Activated T-cell treated with anti-CD3 and anti-CD28 coated beads for 1 hour (primary cell): ENCODE results near the gene LITAF.

Source experiments
- DNase-seq: peaks from one replicate; pipeline ENCODE4 v3.0.0-alpha.2; 2020; ENCODE audit warnings: low read depth

Gene LITAF

GRCh38 chr16:11550791-11551498, 35.8 kb downstream of the LITAF start:
- DNase-seq: no peak

DNA sequence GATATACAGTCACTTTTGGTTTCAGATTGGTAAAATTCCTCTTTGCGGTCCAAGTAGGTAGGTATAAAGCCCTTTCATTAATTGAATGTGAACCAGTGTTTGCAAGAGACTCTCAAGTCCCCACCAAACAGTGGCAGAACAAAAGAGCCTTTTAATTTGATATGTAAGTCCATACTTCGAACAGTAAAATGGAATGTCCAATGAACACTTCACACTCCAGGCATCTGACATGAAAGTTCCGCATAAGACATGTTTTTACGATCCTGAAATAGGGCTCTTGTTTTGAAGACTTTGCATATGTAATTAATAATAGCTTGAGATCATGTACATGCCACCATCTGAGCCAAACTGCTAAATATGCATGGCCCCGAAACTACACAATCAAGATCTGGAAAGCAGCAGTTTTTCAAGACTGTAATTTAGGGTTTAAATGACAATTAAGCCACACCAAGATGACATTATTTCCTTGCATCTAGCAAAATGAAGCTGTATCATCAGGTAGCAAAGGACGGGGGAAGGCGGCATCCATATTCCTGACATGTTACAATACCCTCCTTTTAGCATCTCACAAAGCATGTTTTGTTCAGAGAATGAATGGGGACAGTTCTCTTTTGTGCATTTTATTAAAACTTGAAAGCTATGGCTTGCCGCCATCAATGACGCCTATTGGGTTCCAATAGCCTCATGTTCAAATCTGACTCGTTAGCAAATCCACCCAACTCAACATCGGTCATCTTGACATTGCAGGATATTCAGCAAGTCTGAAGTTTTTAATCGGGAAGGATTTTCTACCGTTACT, 39.4 kb downstream of the LITAF start:
- DNase-seq: no peak

- no peak for DNase-seq
Measured at GRCh38 chr16:11546608-11547061, 40.1 kb downstream of the LITAF start.

- no peak for DNase-seq
Measured at GRCh38 chr16:11543661-11544393, 42.9 kb downstream of the LITAF start.

DNA sequence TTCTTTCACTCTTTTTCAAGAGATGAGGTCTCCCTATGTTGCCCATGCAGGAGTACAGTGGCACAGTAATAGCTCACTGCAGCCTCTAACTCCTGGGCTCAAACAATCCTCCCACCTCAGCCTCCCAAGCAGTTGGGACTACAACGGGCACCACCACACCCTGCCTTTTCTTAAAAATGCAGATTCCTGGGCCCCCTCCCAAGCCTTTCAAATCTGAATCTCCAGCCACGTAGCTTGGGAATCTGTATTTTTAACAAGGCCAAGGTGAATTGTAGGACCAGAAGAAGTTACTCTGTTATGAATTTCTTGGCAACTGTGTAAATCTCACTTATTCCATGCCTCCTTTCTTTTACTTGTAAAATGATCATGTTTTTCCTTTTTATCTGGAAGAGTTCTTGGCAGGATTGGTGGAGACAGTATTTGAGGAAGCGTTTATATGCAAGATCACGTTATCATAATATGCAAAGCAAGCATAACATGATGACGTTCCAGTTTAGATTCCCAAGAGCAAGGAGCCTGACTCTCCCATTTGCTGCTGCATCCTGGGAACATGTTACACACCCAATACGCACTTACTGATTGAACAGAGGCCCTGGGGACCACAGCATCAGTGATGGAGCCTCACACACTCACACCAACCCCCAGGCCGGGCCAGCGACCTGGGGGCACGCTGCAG, 44.5 kb downstream of the LITAF start:
- no peak for DNase-seq

DNA sequence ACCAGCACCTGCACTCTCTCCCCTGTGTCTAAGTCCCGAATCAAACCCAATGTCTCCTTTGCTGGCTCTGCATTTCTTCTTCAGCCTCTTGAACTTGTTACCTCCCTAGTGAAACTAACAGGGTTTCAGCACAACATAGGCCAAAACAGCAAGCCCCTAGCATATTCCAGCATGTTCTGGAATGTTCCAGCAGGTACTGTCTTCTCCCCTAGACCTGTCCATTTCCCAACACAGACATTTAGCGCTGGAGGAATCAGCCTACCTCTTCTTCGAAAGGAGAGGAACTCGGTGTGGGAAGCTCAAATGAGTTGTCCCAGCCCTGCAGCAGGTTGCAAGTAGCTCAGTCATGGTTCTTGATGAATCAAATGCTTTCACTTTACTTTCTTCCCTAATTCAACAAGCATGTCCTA, 47.1 kb downstream of the LITAF start:
- no peak for DNase-seq

DNA sequence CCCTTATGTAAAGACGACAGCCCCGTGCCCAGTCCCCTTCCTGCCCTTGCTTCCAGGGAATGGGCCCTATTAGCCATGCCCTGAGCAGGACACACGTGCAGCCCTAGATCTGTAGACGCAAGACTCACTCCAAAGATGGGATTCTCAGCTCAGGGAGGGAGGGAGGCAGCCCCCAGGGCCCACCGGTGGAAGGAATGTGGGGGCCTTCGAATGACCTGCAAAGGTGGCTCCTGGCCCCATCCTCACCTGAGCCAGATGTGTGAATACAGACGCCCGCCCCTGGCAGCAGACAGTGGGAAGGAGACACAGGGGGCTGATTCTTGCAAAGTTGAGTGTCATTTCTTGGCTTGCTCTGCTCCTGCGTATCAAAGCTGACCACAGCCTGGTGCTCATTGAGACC, 47.8 kb downstream of the LITAF start:
- no peak for DNase-seq

- DNase-seq: no peak
Measured at GRCh38 chr16:11536104-11536866, 50.4 kb downstream of the LITAF start.

- DNase-seq: no peak
Measured at GRCh38 chr16:11535494-11535893, 51.2 kb downstream of the LITAF start.

DNA sequence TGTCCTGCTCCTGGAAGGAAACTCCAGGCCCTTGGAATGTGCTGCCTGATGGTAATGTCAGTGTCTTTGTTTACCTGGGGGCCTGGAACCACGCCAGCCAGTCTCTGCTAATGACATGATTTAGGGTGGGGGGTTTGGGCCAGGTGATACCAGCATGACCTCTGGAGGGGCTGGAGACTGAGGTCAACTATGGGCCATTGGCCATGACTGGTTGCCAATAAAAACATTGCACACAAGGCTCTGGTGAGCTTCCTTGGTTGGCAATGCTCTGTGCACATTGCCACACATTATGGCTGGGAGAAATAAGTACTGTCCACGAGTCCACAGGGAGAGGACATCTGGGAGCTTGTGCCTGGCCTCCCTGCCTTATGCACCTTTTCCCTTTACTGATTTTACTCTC, 52.5 kb downstream of the LITAF start:
- no peak for DNase-seq

GRCh38 chr16:11533588-11533987, 53.1 kb downstream of the LITAF start:
- DNase-seq: no peak

GRCh38 chr16:11530171-11530940, 56.4 kb downstream of the LITAF start:
- DNase-seq: no peak

DNA sequence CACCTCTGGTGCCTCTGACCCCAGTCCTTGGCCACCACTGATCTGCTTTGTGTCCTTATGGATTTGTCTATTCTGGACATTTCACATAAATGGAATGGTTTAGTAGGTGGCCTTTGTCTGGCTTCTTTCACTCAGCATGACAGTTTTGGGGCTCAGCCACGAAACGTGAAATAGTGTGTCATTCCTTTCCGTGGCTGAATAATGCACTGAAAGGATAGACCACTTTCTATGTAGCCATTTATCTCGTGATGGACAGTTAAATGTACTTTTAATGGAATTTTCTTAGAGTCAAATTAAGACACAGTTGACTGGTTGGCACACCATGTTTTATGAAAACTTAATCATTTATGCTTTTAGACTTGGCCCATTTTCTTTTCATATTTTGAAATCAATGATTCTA, 57.4 kb downstream of the LITAF start:
- no peak for DNase-seq

DNA sequence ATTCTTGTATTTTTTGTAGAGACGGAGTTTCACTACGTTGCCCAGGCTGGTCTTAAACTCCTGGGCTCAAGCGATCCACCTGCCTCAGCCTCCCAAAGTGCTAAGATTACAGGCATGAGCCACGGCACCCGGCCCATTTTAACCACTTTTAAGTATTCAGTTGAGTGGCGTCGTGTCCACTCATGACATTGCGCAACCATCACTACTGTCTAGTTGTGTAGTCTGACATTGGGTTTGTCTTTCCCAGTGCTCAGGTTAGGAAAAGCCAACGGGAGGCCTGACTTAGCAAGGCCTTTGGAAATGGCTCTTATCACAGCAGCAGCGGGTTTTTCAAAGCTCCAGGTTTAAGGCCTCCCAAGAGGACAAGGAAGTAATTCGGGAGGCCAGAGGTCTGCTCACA, 58.7 kb downstream of the LITAF start:
- DNase-seq: no peak

GRCh38 chr16:11526655-11527350, 59.9 kb downstream of the LITAF start:
- DNase-seq: no peak

- DNase-seq: no peak
Measured at GRCh38 chr16:11524098-11524760, 62.5 kb downstream of the LITAF start.

DNA sequence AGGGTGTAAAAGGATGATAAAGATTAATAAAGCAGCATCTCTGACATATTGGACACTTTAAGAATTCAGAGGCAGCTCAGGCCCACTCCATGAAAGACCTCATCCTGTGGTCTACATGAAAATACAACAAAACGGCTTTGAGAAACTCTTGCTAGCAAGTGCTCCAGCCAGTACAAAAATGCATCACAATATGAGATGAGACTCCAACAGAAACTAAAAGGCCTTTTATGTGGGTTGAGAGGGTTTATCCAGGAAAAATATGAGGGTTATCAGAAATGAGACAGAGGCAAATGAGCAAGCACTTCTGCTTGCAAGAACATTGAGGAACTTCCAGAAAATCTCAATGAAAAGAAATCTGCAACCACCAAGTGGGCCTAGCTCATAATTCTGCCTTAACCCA, 65.7 kb downstream of the LITAF start:
- no peak for DNase-seq

GRCh38 chr16:11520442-11520841, 66.3 kb downstream of the LITAF start:
- no peak for DNase-seq

DNA sequence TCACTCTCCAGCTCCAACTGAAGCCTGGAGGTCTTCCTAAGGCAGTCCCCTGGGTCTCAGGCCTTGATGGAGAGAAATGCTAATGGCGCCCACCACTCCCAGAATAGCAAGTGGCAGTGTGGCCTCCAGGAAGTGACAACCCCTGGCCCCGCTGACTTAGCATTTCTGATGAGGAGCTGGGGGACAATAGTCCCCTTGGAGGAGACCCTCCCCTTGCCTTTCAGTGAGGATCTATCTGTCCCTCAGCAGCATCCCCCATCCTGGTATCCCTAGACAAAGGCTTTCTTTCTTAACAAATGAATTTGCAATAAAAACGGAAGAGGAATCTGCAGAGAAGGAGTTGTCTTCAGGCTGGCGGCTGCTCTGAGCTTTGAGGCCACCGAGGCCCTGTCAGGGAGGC, 68.8 kb downstream of the LITAF start:
- no peak for DNase-seq
